VCaP (cell line): Measurements from ENCODE around the gene CRELD2.

ENCODE experiments used
- H3K27ac ChIP-seq: fragments of 450-650 bp; 2 replicates; pipeline ENCODE4 v1.5.1; 2017
- TF ChIP-seq, protein P1 (sequence below): fragments of 450-650 bp; conservative IDR thresholded peaks from 2 replicates; pipeline ENCODE4 v1.5.1; 2017; ENCODE audit warnings: mild to moderate bottlenecking, moderate library complexity

CRELD2 gene

DNA sequence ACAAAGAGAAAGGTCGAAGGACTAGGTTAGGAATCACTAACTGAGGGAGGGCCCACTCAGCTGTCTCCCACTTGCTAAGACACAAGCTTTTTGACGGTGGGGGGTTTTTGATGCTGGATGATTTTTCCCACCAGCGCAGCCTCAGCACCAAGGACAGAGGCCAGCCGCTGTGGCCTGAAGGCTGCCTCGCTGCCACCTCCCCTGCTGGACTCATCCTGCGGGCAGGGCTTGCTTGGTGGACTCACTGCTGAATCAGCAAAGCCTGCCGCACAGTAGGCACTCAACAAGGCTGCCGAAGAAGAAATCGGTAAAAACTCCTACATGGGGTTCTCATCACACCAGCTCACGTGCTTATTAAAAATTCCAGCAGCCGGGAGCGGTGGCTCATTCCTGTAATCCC, 2.8 kb upstream of the CRELD2 start:
- H3K27ac ChIP-seq = no peak overlapping the region
- TF ChIP-seq, protein P1, sequence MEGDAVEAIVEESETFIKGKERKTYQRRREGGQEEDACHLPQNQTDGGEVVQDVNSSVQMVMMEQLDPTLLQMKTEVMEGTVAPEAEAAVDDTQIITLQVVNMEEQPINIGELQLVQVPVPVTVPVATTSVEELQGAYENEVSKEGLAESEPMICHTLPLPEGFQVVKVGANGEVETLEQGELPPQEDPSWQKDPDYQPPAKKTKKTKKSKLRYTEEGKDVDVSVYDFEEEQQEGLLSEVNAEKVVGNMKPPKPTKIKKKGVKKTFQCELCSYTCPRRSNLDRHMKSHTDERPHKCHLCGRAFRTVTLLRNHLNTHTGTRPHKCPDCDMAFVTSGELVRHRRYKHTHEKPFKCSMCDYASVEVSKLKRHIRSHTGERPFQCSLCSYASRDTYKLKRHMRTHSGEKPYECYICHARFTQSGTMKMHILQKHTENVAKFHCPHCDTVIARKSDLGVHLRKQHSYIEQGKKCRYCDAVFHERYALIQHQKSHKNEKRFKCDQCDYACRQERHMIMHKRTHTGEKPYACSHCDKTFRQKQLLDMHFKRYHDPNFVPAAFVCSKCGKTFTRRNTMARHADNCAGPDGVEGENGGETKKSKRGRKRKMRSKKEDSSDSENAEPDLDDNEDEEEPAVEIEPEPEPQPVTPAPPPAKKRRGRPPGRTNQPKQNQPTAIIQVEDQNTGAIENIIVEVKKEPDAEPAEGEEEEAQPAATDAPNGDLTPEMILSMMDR = no peak

GRCh38 chr22:49916831-49917230, 1.6 kb upstream of the CRELD2 start:
- TF ChIP-seq, protein P1 = no peak
- H3K27ac ChIP-seq = peak overlapping the region; percentile 85

DNA sequence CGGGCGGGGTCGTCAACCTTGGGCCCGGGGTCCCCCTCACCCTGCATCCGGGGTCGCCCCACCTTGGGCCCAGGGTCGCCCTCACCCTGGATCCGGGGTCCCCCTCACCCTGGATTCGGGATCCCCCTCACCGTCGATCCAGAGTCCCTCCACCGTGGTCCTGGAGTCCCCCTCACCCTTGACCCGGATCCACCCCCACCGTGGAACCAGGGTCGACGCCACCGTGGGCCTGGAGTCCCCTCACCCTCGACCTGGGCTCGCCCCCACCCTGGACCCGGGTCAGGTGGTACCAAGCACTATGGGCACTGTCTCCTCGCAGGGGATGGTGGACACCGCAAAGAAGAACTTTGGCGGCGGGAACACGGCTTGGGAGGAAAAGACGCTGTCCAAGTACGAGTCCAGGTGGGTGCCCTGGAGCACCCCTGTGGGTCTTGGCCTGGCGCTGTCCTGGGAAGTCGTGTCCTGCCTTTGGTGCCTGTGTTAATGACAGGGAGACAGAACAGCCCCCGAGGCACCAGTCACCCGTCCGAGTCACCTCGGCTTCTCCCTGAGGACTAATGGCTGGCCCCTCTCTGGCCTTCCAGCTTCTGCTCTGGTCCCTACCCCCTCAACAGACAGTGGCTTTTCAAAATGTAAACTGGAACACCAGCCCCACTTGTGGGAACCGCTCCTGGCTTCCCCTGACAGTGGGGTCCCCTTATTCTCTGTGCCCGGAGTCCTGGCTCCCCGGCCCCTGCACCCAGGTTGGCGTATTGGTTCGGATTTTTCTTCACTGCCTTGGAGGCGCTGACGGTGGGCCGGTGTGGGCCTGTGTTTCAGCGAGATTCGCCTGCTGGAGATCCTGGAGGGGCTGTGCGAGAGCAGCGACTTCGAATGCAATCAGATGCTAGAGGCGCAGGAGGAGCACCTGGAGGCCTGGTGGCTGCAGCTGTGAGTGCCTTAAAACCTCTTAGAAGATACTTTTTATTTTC, 762 bp downstream of the CRELD2 start:
- peak overlapping the region; percentile 85; the same call in 1 of the 2 replicates for H3K27ac ChIP-seq

GRCh38 chr22:49920859-49921258, 2.4 kb downstream of the CRELD2 start:
- H3K27ac ChIP-seq = no peak overlapping the region
- TF ChIP-seq, protein P1 = no peak

More for the DNA sequence above, 762 bp downstream of the CRELD2 start:
- TF ChIP-seq, protein P1 = no peak

GRCh38 chr22:49921508-49922278, 3.3 kb downstream of the CRELD2 start:
- TF ChIP-seq, protein P1 = no peak
- no peak overlapping the region for H3K27ac ChIP-seq

- TF ChIP-seq, protein P1 = no peak
- no peak overlapping the region for H3K27ac ChIP-seq
Observed at GRCh38 chr22:49922484-49922883, 4.0 kb downstream of the CRELD2 start.

DNA sequence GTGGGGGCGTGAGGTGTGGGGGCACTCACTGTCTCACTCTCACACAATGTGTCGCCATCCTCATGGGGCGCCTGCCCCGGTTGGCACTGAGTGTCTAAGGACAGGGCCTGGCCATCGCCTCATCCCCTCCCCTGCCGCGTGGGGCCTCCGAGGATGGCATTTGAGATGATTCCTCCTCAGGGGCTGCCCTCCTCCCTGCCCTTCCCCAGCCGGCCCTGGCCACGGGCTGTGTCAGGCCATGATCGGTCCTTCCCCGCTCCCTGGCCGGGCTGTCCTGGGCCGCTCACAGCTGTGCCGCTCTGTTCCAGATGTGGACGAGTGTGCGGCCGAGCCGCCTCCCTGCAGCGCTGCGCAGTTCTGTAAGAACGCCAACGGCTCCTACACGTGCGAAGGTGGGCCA, 4.5 kb downstream of the CRELD2 start:
- TF ChIP-seq, protein P1 = no peak
- no peak overlapping the region for H3K27ac ChIP-seq
